HG03460 (cell line): ENCODE measurements around the gene GPBP1L1.
"Not testable (repeated sequence)": the region's sequence is repeated elsewhere in the genome, so short reads cannot be mapped to it uniquely, and the experiment has no call there.

Source experiments
- ATAC-seq: cut with Tn5 transposase; IDR thresholded peaks from one replicate; pipeline ENCODE4 v1.9.1; 2021; ENCODE audit not compliant: unreplicated experiment

GPBP1L1 gene

GRCh38 chr1:45604239-45604638, 82.1 kb downstream of the GPBP1L1 start:
- ATAC-seq = no peak

GRCh38 chr1:45596765-45597164, 89.6 kb downstream of the GPBP1L1 start:
- ATAC-seq = not testable (repeated sequence)

GRCh38 chr1:45594412-45594811, 91.9 kb downstream of the GPBP1L1 start:
- no peak for ATAC-seq

- no peak for ATAC-seq
Measured at GRCh38 chr1:45589861-45590260, 96.5 kb downstream of the GPBP1L1 start.

GRCh38 chr1:45586769-45587168, 99.6 kb downstream of the GPBP1L1 start:
- ATAC-seq = no peak

GRCh38 chr1:45585496-45586075, 100.7 kb downstream of the GPBP1L1 start:
- ATAC-seq = no peak

- no peak for ATAC-seq
Measured at GRCh38 chr1:45585110-45585426, 101.3 kb downstream of the GPBP1L1 start.

GRCh38 chr1:45584351-45585109, 101.8 kb downstream of the GPBP1L1 start:
- peak; percentile 26 for ATAC-seq

- ATAC-seq = peak; percentile 51
Measured at GRCh38 chr1:45583666-45584350, 102.5 kb downstream of the GPBP1L1 start, which contains the start of gene NASP. NASP (plus strand) TSS chr1:45584041; CDS start chr1:45584147, 106 bp downstream.

- ATAC-seq = peak; percentile 70
Measured at GRCh38 chr1:45583264-45583665, 103.1 kb downstream of the GPBP1L1 start.
